PFSK-1 (cell line): ENCODE results near the gene AZIN2.

Experiments
- REST ChIP-seq, 2 experiments: IDR thresholded peaks; 2 replicates each; pipeline versions ENCODE4 v1.6.1 to v1.8.0; 2011 to 2012; ENCODE audit warnings: low read depth in 2 of 2, low read length in 2 of 2, control low read depth in 1 of 2, inconsistent platforms in 1 of 2, mild to moderate bottlenecking in 1 of 2, moderate library complexity in 1 of 2; ENCODE audit not compliant: insufficient read depth in 1 of 2
- TAF1 ChIP-seq: IDR thresholded peaks from 2 replicates; pipeline ENCODE4 v1.6.1; 2012; ENCODE audit warnings: low read length, control low read depth, borderline replicate concordance; ENCODE audit not compliant: insufficient read depth

DNA sequence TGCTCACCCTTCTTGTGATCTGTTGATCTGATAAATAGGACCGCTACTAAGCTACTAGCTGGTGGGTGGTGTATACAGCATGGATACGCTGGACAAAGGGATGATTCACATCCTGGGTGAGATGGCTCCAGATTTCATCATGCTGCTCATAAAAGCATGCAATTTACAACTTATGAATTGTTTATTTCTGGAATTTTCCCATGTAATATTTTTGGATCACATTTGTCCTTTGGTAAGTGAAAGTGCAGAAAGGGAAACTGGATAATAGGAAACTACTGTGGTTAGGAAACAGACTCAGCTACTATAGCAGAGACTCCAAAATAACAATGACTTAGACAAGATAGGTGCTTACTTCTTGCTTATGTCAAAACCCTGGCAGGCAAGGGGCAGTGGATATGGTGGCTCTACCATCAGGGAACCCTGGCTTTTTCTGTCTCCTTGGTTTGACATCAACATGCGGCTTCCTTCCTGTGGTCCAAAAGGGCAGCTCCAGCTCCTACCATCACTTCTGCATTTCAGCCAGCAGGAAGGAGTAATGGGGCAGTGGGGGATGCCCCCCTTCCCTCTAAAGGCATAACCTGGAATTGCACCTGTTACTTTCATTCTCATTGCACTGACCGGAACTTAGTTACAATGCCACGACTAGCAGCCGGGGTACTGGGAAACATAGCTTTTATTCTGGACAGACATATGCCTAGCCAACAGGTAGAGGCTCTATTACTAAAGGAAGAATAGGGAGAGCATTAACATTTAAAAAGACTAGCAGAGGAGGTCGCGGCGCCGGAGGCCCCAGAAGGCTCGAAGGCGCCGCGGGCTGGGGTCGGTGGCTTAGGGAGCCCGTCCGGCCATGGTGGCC lies 30.5 kb upstream of the AZIN2 start:
- TF ChIP-seq TAF1 (no peak), REST (IDR thresholded peaks at IDR 0.05; ENCODE audit: insufficient read depth in 1 of 2, low read depth in 2 of 2, low read length in 2 of 2) (no peak)
